HCT116 (cell line): ENCODE results near the gene TMEM52B.

Experiments used
- ATF3 ChIP-seq: IDR thresholded peaks from 2 replicates; pipeline ENCODE4 v1.6.1; 2012
- CTCF ChIP-seq, 3 experiments: fragments of 200-600 bp in 1 of 3; sonication (generic) in 1 of 3; IDR thresholded peaks in 2 of 3; conservative IDR thresholded peaks in 1 of 3; 2 replicates each; pipeline ENCODE4 v1.5.1; 2012 to 2017; ENCODE audit warnings: low read depth in 2 of 3, low read length in 2 of 3, antibody characterized with exemption in 1 of 3, borderline replicate concordance in 1 of 3, control low read depth in 1 of 3, mild to moderate bottlenecking in 1 of 3, mixed read lengths in 1 of 3, mixed run types in 1 of 3, moderate library complexity in 1 of 3; ENCODE audit not compliant: insufficient read depth in 1 of 3
- EZH2 ChIP-seq: fragments of 200-600 bp; sonication (generic); IDR thresholded peaks from 2 replicates; pipeline ENCODE4 v1.6.1; 2017; ENCODE audit warnings: antibody characterized with exemption, mixed run types
- EZH2phosphoT487 ChIP-seq: fragments of 200-600 bp; IDR thresholded peaks from 2 replicates; pipeline ENCODE4 v1.6.1; 2018; ENCODE audit warnings: antibody characterized with exemption, borderline replicate concordance
- MAX ChIP-seq: IDR thresholded peaks from 2 replicates; pipeline ENCODE4 v1.6.1; 2012
- POLR2A ChIP-seq: IDR thresholded peaks from 2 replicates; pipeline ENCODE4 v1.7.0; 2011; ENCODE audit warnings: borderline replicate concordance; ENCODE audit not compliant: insufficient read depth, insufficient read length; ENCODE audit errors: extremely low read depth
- POLR2AphosphoS5 ChIP-seq: IDR thresholded peaks from 2 replicates; pipeline ENCODE4 v1.6.1; 2011; ENCODE audit warnings: mild to moderate bottlenecking, low read depth, low read length, moderate library complexity
- REST ChIP-seq: IDR thresholded peaks from 2 replicates; pipeline ENCODE4 v1.6.1; 2012; ENCODE audit warnings: low read depth
- SIN3A ChIP-seq: IDR thresholded peaks from 2 replicates; pipeline ENCODE4 v1.6.1; 2012; ENCODE audit warnings: low read depth
- TCF7L2 ChIP-seq: IDR thresholded peaks from 2 replicates; pipeline ENCODE4 v1.7.0; 2011; ENCODE audit warnings: borderline replicate concordance, inconsistent platforms; ENCODE audit not compliant: insufficient read depth, insufficient read length; ENCODE audit errors: extremely low read depth
- YY1 ChIP-seq: IDR thresholded peaks from 2 replicates; pipeline ENCODE4 v1.6.1; 2011; ENCODE audit warnings: low read length, low read depth, moderate library complexity, mild to moderate bottlenecking; ENCODE audit not compliant: insufficient replicate concordance; ENCODE audit errors: extremely low read depth
- ZNF274 ChIP-seq: fragments of 200-500 bp; sonication (Bioruptor generic); IDR thresholded peaks from 2 replicates; pipeline ENCODE4 v1.6.1; 2014; ENCODE audit warnings: mild to moderate bottlenecking, low read depth, low read length, inconsistent platforms

GRCh38 chr12:10234562-10234961, 55.7 kb downstream of the TMEM52B start:
- TF ChIP-seq CTCF (IDR thresholded peaks at IDR 0.05 in 2 of 3, conservative IDR thresholded peaks at IDR 0.05 in 1 of 3; ENCODE audit: borderline replicate concordance in 1 of 3, insufficient read depth in 1 of 3, low read depth in 2 of 3, low read length in 2 of 3) (no peak), EZH2 (no peak), POLR2A (no peak), MAX (no peak), POLR2AphosphoS5 (no peak), ZNF274 (no peak), SIN3A (no peak), ATF3 (no peak), EZH2phosphoT487 (no peak), TCF7L2 (no peak), REST (no peak), YY1 (no peak)
